DMS153 treated with DMSO at 0.1 percent for 48 hours (cell line): ENCODE measurements around the gene HPS5.
"Not testable (repeated sequence)": the region's sequence is repeated elsewhere in the genome, so short reads cannot be mapped to it uniquely, and the experiment has no call there.

ENCODE experiments used
- DNase-seq: peaks from one replicate; lab custom pipeline; 2025; ENCODE audit not compliant: unreplicated experiment; lab: John Stamatoyannopoulos, UW

HPS5 gene

DNA sequence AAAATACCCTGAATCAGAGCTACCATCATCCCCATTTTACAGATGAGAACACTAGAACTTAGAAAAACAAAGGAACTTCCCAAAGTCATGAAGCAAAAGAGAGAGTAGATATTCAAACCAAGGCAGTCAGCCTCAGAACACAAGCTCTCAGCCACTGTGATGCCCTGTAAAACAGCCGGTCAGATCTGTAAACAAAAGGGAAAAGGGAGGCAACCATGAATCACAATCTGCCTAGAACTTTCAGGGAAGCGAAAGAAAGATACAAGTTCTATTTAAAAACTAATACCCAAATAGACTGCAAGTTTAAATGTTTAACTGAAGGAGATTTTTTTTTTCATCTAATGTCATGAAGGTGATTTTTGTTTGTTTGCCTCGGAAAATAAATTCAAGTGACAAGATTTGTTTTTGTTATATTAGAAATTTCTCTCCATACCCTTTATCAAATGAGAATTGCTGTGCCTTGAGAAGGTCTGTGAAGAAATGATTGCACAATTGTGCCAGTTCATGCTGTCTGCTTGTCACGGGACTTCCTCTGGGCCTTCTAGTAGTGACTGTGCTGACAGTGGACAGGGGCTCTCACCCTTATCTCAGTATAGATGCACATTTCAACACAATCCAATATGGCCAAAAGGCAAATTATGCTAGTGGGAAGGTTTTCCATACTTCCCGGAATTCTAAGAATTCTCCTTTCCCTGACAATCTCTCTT is 44.2 kb downstream of the HPS5 start:
- no peak for DNase-seq

DNA sequence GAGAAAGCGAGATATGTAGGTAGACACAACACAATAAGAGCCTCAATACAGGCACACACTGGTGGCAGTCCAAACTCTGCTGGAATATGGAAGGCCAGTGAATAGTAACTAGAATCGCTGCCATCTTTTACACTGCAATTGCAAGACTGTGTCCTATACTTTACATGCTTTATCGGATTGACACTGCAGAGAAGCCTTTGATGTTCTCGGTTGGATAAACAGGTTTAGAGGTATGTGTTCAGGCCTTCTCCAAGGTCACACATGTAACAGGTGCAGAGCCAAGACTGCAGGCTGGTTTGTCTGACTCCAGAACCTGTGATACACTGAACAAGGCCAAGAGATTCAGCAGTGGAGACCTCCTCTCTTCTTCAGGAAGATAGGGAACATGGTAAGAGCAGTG is 50.7 kb downstream of the HPS5 start:
- no peak for DNase-seq

DNA sequence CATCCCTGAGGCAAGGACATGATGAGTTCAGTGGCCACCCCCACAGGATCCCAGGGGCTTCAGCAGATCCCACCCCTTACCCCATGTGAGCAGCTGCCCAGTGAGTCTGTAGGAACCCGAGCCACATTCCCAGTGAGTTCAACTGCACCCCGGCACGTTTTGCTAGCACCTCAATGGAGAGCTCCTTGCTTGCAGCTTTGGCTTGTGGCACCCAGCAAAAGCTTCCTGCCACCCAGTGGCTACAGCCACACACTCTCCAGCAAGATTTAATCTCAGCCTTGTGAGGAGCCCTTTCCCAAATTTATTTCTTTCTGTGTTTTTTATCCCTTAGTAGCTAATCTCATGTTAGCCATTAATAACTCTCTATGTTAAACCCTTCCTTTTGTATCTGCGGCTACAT is 51.8 kb downstream of the HPS5 start:
- no peak for DNase-seq

DNA sequence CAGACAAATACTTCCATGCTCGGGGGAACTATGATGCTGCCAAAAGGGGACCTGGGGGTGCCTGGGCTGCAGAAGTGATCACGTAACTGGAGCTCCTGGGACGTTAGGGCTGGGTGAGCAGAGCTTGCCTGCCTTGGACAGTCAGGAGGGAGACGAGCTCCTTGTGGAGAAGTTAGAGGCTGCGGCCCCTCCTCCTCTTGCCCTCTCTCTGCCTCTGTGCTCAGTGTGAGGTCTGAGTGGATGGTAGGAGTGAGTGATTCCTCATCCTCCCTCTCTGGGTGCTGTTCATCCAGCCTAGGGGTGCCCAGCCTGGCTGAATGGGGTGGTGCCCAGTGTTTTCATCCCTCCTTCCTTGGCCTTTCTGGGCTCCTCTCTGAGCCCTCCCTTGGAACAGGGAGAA is 52.7 kb downstream of the HPS5 start:
- not testable (repeated sequence) for DNase-seq

DNA sequence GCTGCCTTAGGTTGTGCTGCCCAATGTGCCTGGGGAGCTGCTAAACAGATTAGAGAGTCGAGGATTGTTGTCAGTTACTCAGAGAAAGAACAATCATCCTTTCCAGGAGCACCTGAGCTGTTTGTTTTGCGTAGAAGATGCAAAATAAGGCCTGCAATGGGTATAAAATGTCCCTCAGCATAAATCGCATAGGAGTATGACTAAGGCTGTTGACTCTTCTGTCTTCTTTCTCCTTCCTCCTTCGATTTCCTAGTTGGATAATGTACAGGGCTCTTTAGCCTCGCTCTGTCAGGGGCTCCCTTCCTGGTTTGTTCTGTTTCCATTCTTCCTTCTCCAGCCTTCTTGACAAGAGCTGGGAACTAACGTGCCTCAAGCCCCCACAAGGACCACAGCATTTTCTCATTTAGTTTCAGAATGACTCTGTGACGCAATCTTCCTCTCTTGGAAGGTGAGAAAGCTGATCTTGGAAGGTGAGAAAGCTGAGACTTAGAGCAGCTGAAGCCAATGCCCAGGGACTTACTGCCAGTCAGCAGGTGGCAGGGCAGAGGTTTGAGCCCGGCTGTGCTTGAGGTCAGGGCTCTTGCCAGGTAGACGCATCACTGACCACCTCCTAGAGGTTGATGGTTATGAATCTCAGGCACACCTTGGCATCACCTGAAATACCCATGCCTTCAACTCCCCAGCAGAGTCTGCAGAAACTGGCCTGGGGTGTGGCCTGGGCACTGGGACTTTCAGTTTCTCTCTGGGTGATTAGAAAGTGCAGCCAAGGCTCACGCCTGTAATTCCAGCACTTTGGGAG is 54.4 kb downstream of the HPS5 start:
- not testable (repeated sequence) for DNase-seq

DNA sequence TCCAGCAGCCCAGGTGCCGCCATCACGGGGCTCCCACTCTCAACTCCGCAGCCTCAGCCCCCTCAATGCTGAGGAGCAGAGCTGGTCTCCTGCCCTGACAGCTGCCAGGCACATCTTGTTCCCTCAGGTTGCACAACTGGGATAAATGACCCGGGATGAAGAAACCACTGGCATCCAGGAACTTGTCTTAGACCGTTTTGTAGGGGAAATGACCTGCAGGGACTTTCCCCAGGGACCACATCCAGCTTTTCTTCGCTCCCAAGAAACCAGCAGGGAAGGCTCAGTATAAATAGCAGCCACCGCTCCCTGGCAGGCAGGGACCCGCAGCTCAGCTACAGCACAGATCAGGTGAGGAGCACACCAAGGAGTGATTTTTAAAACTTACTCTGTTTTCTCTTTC is 56.0 kb downstream of the HPS5 start, which contains the start of gene SAA1:
Gene SAA1 (plus strand): TSS at position 316 of the 400 bp plus-strand sequence. CDS start 624 bp downstream, outside the sequence.
- no peak for DNase-seq

DNA sequence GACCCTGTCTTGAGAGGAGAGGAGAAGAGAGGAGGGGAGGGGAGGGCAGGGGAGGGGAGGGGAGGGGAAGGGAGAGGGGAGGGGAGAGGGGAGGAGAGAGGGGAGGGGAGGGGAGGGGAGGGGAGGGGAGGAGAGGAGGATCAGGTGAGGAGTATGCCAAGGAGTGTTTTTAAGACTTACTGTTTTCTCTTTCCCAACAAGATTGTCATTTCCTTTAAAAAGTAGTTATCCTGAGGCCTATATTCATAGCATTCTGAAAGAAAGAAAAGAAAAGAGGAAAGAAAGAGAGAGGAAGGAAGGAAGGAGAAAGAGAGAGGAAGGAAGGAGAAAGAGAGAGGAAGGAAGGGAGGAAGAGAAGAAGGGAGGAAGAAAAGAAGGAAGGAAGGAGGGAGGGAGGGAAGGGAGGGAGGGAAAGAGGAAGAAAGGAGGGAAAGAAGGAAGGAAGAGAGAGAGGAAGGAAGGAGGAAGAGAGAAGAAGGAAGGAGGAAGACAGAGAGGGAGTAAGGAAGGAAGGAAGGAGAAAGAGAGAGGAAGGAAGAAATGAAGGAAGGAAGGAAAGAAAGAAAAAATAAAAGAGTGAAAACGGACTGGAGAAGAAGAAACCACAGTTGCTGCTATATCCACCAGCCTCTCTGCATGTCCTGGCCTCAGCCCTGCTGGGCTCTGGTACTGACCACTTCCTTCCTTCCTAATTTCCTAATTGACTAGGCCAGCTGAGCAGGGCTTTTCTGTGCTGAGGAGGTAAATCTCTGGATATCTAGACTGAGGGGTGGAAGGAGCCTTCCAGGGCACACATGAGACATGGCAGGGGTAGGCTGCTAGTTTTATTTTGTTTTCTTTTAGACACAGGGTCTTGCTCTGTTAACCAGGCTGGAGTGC is 57.0 kb downstream of the HPS5 start:
- no peak for DNase-seq

DNA sequence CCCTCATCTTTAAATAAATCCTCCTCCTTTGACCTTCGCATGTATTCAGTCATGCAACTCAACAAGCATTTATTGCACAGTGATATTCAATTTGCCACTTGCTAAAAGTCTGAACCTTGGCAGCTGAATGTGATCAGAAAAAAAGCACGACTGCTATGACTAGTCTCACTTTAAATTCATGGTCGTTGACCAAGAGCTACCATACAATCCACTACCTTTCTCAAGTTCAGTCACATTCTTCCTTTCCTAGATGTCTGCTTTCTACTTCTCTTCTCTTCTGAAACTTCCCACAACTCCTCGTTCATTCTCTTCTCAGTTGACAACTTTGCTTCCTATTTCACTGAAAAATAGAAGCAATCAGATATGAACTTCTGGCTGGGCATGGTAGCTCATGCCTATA is 57.9 kb downstream of the HPS5 start:
- no peak for DNase-seq

DNA sequence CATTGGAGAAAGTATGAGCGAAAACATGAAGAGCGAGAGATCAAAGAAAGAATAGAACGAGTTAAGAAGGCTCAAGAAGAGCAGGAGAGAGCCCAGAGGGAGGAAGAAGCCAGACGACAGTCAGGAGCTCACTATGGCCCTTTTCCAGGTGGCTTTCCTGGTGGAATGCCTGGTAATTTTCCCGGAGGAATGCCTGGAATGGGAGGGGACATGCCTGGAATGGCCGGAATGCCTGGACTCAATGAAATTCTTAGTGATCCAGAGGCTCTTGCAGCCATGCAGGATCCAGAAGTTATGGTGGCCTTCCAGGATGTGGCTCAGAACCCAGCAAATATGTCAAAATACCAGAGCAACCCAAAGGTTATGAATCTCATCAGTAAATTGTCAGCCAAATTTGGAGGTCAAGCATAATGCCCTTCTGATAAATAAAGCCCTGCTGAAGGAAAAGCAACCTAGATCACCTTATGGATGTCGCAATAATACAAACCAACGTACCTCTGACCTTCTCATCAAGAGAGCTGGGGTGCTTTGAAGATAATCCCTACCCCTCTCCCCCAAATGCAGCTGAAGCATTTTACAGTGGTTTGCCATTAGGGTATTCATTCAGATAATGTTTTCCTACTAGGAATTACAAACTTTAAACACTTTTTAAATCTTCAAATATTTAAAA is 59.1 kb downstream of the HPS5 start:
- not testable (repeated sequence) for DNase-seq

DNA sequence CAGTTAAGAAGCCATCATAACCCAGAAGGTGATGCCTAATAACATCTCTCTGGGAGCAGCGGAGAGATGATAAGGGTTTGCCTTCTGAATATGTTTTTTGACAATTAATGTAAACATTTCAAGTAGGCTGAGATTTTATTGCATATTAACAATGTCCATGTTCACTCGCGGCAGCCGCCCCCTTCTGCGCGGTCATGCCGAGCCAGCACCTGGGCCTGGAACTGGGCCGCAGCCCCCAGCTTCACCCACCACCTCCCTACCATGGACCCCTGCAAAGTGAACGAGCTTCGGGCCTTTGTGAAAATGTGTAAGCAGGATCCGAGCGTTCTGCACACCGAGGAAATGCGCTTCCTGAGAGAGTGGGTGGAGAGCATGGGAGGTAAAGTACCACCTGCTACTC is 60.2 kb downstream of the HPS5 start:
- no peak for DNase-seq

DNA sequence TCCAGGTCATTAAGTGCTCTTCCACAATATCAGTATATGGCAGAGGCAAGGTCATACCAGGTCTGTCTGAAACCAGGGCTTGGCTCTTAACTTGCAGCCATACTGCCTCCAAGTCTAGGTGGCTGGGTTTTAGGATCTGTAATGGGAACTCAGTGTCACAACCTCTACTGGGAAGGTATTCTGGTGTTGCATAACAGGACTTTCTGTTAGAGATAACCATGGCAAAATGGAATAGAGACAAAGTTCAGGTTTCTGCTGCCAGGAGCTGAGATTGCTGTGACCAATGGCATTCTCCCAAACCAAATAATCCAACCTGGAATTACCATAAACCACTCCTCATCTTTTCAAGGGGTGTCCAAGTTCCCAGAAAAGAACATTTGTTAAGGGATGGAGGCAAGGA is 62.7 kb downstream of the HPS5 start:
- no peak for DNase-seq

DNA sequence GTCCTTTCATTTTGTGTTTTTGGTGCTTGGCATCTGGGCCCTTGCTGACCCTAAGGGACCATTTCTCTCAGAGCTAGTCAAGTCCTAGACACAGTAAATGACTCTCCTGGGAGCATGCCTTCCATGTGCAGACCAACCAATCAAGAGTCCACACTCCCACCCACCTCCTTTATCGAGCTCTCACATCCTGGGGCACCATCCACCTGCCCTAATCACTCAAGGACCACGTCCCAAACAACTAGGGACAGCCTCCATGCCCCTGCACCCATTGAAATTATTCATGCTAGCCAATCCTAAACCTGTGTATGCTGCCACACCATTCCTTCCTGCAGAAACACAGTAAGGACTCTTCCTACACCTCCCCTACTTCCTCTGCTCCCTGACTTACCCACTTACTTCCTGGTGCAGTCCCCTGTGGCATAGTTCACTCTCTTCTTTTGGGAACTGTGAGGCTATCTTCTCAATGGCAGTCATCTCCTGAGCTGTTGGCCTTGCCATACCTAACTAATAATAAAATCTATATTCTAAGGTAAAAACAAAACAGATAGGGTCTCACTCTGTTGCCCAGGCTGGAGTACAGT is 67.1 kb downstream of the HPS5 start:
- DNase-seq: no peak

DNA sequence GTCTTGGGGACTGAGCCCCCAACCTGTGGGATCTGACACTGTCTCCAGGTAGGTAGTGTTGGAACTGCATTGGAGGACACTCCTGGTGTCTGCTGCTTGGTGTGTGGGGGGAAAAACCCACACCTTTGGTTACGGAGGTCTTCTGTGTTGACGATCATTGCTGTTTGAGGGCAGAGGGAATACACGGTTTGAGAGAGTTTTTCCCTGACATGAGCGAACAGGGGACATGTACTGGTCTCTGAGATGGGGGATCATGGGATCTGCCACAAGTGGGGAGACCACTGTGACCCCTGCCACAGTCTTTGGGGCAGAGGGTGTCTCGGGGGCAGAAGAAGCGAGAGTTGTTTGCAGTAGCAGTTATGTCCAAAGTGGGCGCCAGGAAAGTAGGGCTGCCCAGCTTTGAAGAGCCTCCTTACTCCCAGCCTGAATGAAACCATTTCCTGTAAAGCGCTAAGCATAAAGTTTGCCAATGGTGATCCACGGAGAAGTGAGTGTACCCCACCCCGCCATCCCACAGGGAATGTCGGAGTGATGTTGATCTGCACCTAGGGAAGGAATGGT is 68.1 kb downstream of the HPS5 start:
- no peak for DNase-seq

DNA sequence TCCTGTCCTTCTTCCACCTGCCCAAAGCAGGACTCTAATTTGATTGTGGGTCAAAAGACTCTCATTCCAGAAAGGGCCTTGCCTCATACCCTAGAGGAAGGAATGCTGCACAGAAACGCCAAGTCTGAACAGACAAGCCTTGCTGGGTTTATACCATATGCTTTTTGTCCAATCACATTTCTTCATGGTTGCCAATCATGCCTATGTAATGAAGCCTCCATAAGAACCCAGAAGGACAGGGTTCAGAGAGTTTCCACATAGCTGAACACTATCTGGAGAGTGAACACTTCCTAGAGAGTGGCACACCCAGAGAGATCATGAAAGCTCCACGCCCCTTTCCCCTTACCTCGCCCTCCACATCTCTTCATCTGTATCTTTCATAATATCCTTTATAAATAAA is 68.7 kb downstream of the HPS5 start:
- no peak for DNase-seq

DNA sequence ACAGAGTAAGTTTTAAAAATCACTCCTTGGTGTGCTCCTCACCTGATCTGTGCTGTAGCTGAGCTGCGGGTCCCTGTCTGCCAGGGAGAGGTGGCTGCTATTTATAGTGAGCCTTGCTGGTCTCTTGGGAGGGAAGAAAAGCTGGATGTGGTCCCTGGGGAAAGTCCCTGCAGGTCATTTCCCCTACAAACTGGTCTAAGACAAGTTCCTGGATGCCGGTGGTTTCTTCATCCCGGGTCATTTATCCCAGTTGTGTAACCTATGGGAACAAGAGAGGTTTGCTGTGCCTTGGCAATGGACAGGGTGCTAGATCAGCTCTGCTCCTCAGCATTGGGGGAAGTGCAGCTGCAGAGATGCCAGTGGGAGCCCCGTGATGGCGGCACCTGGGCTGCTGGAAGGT is 73.4 kb downstream of the HPS5 start, which contains the start of gene SAA2:
Gene SAA2 (minus strand): TSS at position 108 of the 400 bp plus-strand sequence. CDS start 657 bp downstream, outside the sequence.
- DNase-seq: no peak

DNA sequence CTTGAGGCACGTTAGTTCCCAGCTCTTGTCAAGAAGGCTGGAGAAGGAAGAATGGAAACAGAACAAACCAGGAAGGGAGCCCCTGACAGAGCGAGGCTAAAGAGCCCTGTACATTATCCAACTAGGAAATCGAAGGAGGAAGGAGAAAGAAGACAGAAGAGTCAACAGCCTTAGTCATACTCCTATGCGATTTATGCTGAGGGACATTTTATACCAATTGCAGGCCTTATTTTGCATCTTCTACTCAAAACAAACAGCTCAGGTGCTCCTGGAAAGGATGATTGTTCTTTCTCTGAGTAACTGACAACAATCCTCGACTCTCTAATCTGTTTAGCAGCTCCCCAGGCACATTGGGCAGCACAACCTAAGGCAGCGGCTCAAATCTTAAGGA is 74.8 kb downstream of the HPS5 start:
- not testable (repeated sequence) for DNase-seq

DNA sequence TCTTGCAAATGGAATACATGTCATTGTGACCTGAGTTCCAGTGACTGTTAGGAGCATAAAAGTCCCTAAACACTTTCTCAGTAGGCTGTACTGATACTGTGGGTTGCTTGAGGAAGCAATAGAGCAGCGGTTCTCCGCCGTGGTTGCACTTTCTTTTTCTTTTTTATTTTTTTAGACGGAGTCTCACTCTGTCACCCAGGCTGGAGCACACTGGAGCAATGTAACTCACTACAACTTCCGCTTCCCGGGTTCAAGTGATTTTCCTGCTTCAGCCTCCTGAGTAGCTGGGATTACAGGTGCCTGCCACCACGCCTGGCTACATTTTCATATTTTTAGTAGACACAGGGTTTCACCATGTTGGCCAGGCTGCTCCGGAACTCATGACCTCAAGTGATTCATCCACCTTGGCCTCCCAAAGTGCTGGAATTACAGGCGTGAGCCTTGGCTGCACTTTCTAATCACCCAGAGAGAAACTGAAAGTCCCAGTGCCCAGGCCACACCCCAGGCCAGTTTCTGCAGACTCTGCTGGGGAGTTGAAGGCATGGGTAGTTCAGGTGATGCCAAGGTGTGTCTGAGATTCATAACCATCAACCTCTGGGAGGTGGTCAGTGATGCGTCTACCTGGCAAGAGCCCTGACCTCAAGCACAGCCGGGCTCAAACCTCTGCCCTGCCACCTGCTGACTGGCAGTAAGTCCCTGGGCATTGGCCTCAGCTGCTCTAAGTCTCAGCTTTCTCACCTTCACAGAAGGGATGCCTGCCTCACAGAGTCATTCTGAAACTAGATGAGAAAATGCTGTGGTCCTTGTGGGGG is 75.4 kb downstream of the HPS5 start:
- not testable (repeated sequence) for DNase-seq

DNA sequence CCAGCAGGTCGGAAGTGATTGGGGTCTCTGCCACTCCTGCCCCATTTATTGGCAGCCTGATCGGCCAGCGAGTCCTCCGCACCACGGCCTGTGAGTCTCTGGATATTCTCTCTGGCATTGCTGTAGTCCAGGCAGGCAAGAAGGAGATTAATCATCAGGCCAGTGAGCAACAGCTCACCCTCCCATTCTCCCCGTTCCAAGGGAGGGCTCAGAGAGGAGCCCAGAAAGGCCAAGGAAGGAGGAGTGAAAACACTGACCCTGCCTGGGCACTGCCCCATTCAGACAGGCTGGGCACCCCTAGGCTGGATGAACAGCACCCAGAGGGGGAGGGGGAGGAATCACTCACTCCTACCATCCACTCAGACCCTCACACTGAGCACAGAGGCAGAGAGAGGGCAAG is 76.5 kb downstream of the HPS5 start:
- DNase-seq: no peak

DNA sequence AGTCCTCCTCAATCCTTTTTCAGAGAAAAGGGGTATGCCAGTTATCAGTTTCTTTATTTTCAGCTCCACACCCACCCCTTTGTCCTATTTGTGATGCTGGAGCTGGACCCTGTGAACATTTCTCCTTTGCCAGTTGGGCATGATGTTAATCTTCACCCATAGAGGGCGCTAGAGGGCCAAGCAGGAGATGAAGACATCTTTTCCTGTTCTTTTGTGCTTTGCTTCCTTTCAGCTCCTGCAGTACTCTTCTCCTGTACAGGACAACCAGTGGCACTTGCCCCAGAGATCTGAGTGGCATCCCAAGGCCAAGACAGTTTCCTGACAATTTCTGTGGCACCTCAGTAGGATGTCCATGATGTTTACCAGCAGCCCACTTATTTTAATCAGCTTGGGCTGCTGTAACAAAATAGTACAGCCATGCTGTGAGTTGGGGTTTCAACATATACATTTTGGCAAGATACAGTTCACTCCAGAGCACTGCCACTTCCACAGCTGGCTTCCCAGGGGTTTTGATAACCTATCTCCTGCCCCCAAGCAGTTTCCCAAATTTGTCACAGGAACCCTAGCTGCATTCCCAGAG is 78.1 kb downstream of the HPS5 start:
- DNase-seq: peak; percentile 60
